Mucosa of descending colon (tissue), 3 donors: ENCODE results near the gene ARMC8. TPM values are rescaled to one million over a fixed set of nuclear protein-coding genes. Genes with fewer than 3 reads are reported as not detected.

ENCODE experiments used
- ATAC-seq: fragments of 200-7000 bp; cut with Tn5 transposase; one replicate; pipeline ENCODE4 v1.9.1; 2020; ENCODE audit warnings: mild to moderate bottlenecking, moderate library complexity
- DNase-seq, 3 donors: peaks; one replicate each; pipeline ENCODE4 v3.0.0-alpha.2; 2020
- H3K36me3 ChIP-seq: fragments of 200-600 bp; one replicate; pipeline ENCODE4 v1.8.0; 2021; ENCODE audit warnings: low read depth, mild to moderate bottlenecking
- H3K4me1 ChIP-seq: fragments of 200-600 bp; one replicate; pipeline ENCODE4 v1.8.0; 2021; ENCODE audit warnings: low read depth, mild to moderate bottlenecking
- H3K4me3 ChIP-seq: fragments of 200-600 bp; one replicate; pipeline ENCODE4 v1.8.0; 2021; ENCODE audit warnings: mild to moderate bottlenecking
- H3K9me3 ChIP-seq: fragments of 200-600 bp; one replicate; pipeline ENCODE4 v1.8.0; 2021; ENCODE audit warnings: mild to moderate bottlenecking
- CTCF ChIP-seq: fragments of 200-600 bp; IDR thresholded peaks from one replicate; pipeline ENCODE4 v1.8.0; 2022; ENCODE audit warnings: antibody characterized with exemption, mild to moderate bottlenecking
- intact Hi-C, 2 donors: fragments of 100-400 bp; cut with DNase I in 1 of 2; cut with micrococcal nuclease in 1 of 2; formaldehyde crosslinking; loops; one replicate each; pipeline versions ENCODE4 v1.11.0 to v1.11.1; 2022; cut with DNase I, micrococcal nuclease
- total RNA-seq, 3 donors: library from RNA; stranded (reverse); fragmentation: NEBNext Ultra II Directional in 2 of 3; extraction: Animal tissue kit (Norgen Biotek cat#: 25700) in 2 of 3; gene quantifications; one replicate each; pipeline versions ENCODE4 v1.2.1 to v1.2.4, GENCODE V29; 2021 to 2023
- donor health status: DM: no; HTN: no; CAD: no; lungs with moderate emphysema.
- donor health status: DM: no; HTN: no; CAD: no.
- donor health status: DM: no; HTN: yes; CAD: no.

Gene ARMC8
- total RNA-seq, 3 donors from 2014 or later, result 33.5 to 50.7 (median 48.0) TPM

GRCh38 chr3:138249636-138250035 is 62.5 kb downstream of the ARMC8 start:
- intact Hi-C loops, result no loop called here
- no peak overlapping the region for H3K4me3 ChIP-seq
- no peak for TF ChIP-seq CTCF
- no peak for DNase-seq
- no peaks in the 10 kb centered on the region for H3K36me3 ChIP-seq
- no peaks in the 10 kb centered on the region for H3K4me1 ChIP-seq
- ATAC-seq, result no peak
- no peaks in the 10 kb centered on the region for H3K9me3 ChIP-seq

- TF ChIP-seq CTCF, result no peak
- no peaks in the 10 kb centered on the region for H3K9me3 ChIP-seq
- no peaks in the 10 kb centered on the region for H3K4me1 ChIP-seq
- no peak overlapping the region for H3K4me3 ChIP-seq
- DNase-seq, result no peak
- intact Hi-C loops, result no loop called here
- H3K36me3 ChIP-seq, result no peaks in the 10 kb centered on the region
- ATAC-seq, result no peak
These were observed 66.5 kb downstream of the ARMC8 start for GRCh38 chr3:138253609-138254008.

GRCh38 chr3:138254216-138254615 is 67.1 kb downstream of the ARMC8 start:
- H3K9me3 ChIP-seq, result no peaks in the 10 kb centered on the region

GRCh38 chr3:138256022-138256421 is 68.9 kb downstream of the ARMC8 start:
- no peaks in the 10 kb centered on the region for H3K9me3 ChIP-seq
- H3K4me1 ChIP-seq, result no peaks in the 10 kb centered on the region
- no peak for TF ChIP-seq CTCF
- DNase-seq (no peak), ATAC-seq (no peak)
- H3K4me3 ChIP-seq, result no peak overlapping the region
- intact Hi-C loops, result no loop called here
- no peaks in the 10 kb centered on the region for H3K36me3 ChIP-seq

More at GRCh38 chr3:138254216-138254615, 67.1 kb downstream of the ARMC8 start:
- DNase-seq, result no peak
- H3K4me3 ChIP-seq, result no peak overlapping the region
- ATAC-seq, result no peak
- intact Hi-C loops, result no loop called here
- H3K4me1 ChIP-seq, result no peaks in the 10 kb centered on the region
- no peak for TF ChIP-seq CTCF
- H3K36me3 ChIP-seq, result no peaks in the 10 kb centered on the region

GRCh38 chr3:138257986-138258385 is 70.9 kb downstream of the ARMC8 start:
- no peaks in the 10 kb centered on the region for H3K36me3 ChIP-seq
- H3K4me1 ChIP-seq, result no peaks in the 10 kb centered on the region
- ATAC-seq (no peak), DNase-seq (no peak)
- intact Hi-C loops, result no loop called here
- H3K9me3 ChIP-seq, result no peaks in the 10 kb centered on the region
- H3K4me3 ChIP-seq, result no peak overlapping the region
- no peak for TF ChIP-seq CTCF

- no peak for TF ChIP-seq CTCF
- ATAC-seq, result no peak
These were observed 72.0 kb downstream of the ARMC8 start for GRCh38 chr3:138259126-138259525.

More at GRCh38 chr3:138259126-138259525, 72.0 kb downstream of the ARMC8 start:
- intact Hi-C loops, result no loop called here
- H3K9me3 ChIP-seq, result no peaks in the 10 kb centered on the region
- no peak overlapping the region for H3K4me3 ChIP-seq
- no peaks in the 10 kb centered on the region for H3K36me3 ChIP-seq
- H3K4me1 ChIP-seq, result no peaks in the 10 kb centered on the region
- no peak for DNase-seq
